Raji (cell line): ENCODE measurements around the gene ARL10.

Experiments
- POLR2A ChIP-seq: IDR thresholded peaks from 2 replicates; pipeline ENCODE4 v1.6.1; 2011; ENCODE audit warnings: low read depth, low read length, control low read depth; ENCODE audit not compliant: insufficient read depth

Gene ARL10

GRCh38 chr5:176365351-176366231, at the start of gene ARL10:
ARL10 (plus strand) TSS chr5:176365487; CDS start chr5:176365564, 77 bp downstream.
- no peak for TF ChIP-seq POLR2A

GRCh38 chr5:176317534-176318374, 47.5 kb upstream of the ARL10 start:
- TF ChIP-seq POLR2A = no peak

GRCh38 chr5:176319827-176320554, 45.3 kb upstream of the ARL10 start:
- TF ChIP-seq POLR2A = no peak

GRCh38 chr5:176320577-176320976, 44.7 kb upstream of the ARL10 start:
- TF ChIP-seq POLR2A = no peak

- no peak for TF ChIP-seq POLR2A
These were observed 31.1 kb upstream of the ARL10 start for GRCh38 chr5:176334031-176334770.

- TF ChIP-seq POLR2A = no peak
These were observed 27.4 kb upstream of the ARL10 start for GRCh38 chr5:176337913-176338312.

- TF ChIP-seq POLR2A = no peak
These were observed 26.0 kb upstream of the ARL10 start for GRCh38 chr5:176339304-176339703.

GRCh38 chr5:176341325-176342157, 23.7 kb upstream of the ARL10 start:
- TF ChIP-seq POLR2A = no peak

- TF ChIP-seq POLR2A = no peak
These were observed 23.2 kb upstream of the ARL10 start for GRCh38 chr5:176342158-176342483.

- TF ChIP-seq POLR2A = no peak
These were observed 22.4 kb upstream of the ARL10 start for GRCh38 chr5:176342766-176343458.

GRCh38 chr5:176350416-176350815, 14.9 kb upstream of the ARL10 start:
- no peak for TF ChIP-seq POLR2A

- no peak for TF ChIP-seq POLR2A
These were observed 13.0 kb upstream of the ARL10 start for GRCh38 chr5:176352116-176352878.

- no peak for TF ChIP-seq POLR2A
These were observed 11.8 kb upstream of the ARL10 start for GRCh38 chr5:176353533-176353932.
